HK-2 (cell line): Measurements from ENCODE around the gene IKBIP.
"Not testable (repeated sequence)": the region's sequence is repeated elsewhere in the genome, so short reads cannot be mapped to it uniquely, and the experiment has no call there.

Source experiments
- DNase-seq: peaks from one replicate; pipeline ENCODE4 v3.0.0-alpha.2; 2018; ENCODE audit not compliant: unreplicated experiment

The IKBIP gene

GRCh38 chr12:98644712-98645571 is at the start of gene IKBIP, which contains the start of gene APAF1:
Gene IKBIP, minus strand, starts transcription at chr12:98644788. Its CDS starts 87 bp downstream, at chr12:98644701.
Gene APAF1, plus strand, starts transcription at chr12:98645290. Its CDS starts 3,070 bp downstream, at chr12:98648360.
- peak; percentile 97 for DNase-seq

DNA sequence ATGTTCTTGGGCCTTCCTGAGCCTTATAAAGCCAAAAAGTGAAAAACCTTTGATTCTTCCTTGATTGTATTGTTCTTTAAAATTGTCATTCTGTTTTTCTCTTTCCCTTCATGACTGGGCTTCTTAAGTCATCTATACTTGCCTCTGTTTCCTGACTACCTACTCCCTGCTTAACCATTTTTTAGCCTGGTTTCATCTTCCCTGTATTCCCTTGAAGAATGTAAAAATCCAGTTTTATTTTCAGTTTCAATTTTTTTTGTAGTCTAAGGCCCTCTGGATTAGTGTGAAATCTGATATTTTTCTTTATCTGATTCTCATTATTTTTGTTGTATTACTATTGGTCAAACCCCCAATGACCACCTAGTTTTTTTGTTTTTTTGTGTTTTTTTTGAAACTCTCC is 46.8 kb upstream of the IKBIP start:
- DNase-seq = no peak

GRCh38 chr12:98686603-98687002 is 42.0 kb upstream of the IKBIP start:
- DNase-seq = no peak

GRCh38 chr12:98684199-98684598 is 39.6 kb upstream of the IKBIP start:
- DNase-seq = no peak

DNA sequence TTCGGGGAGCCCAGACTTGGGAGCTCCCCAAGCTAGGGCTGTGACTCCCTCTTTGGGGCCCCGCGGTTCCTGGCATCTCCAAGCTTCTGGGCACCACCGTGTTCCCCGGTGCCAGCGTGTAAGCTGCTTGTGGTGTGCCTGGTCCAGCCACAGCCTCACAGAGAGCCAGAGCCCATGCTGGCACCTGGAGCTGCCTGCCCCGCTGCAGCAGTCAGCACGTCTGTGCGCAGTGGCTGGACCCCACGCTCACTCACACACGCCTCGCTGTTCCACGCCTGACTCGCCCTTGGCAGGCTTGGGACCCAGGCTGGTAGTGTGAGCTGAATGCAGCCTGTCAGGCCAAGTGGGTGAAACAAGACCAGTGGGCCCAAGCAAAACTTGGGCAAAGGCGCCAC is 35.0 kb upstream of the IKBIP start:
- no peak for DNase-seq

GRCh38 chr12:98678946-98679610 is 34.5 kb upstream of the IKBIP start:
- no peak for DNase-seq

DNA sequence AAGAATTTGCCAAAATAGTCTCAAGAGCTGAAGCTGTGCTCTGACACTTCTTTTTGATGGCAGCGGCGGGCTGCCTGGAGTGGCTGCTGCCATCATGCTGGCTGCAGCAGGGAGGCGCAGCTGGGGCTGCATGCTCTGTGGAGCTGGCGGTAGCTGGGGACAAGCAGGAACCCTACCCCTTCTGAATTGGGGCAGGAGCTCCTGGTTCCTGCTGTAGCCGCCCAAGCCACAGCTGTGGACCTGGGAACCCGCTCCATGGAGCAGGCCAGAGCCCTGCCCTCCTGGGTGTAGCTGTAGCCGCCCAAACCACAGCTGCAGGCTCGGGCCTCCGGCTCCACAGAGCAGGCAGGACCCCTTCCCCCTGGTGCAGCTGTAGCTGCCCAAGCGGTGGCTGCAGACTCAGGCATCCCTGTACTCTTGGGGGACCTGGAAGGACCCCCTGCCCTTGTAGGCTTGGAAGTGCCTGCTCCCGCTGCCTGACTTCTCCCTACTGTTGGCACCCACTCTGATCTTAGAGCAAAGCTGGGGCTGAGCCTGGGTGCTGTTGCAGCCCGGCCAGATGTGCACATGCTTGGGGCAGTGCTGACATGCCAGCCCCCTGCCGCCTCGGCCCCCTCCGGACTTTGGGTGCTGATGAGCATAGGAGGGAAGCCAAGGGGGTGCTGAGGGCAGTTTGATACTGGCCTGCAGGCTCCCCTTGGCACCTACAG is 33.8 kb upstream of the IKBIP start:
- DNase-seq = no peak

DNA sequence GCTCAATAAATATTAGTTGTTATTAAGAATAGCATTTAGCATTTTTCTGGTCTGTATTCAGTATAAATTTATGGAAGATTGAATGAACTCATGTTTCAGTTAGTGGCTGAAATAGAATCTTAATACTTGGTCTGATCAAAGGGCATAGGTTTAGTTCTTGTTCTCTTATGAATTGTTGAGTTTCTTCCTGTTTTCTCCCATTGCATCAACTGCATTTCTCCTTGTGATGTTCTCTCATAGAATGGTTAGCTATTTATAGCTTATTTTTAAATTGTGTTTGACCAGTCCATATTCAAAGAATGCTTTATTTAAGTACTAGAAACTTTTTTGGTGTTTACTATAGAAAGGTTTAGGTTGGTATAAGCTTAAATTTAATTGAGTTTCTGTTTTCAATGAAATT is 30.3 kb upstream of the IKBIP start:
- no peak for DNase-seq

- DNase-seq = no peak
Measured at GRCh38 chr12:98671459-98671858, 26.9 kb upstream of the IKBIP start.

- no peak for DNase-seq
Measured at GRCh38 chr12:98669751-98670150, 25.2 kb upstream of the IKBIP start.

GRCh38 chr12:98660521-98660920 is 15.9 kb upstream of the IKBIP start:
- no peak for DNase-seq

DNA sequence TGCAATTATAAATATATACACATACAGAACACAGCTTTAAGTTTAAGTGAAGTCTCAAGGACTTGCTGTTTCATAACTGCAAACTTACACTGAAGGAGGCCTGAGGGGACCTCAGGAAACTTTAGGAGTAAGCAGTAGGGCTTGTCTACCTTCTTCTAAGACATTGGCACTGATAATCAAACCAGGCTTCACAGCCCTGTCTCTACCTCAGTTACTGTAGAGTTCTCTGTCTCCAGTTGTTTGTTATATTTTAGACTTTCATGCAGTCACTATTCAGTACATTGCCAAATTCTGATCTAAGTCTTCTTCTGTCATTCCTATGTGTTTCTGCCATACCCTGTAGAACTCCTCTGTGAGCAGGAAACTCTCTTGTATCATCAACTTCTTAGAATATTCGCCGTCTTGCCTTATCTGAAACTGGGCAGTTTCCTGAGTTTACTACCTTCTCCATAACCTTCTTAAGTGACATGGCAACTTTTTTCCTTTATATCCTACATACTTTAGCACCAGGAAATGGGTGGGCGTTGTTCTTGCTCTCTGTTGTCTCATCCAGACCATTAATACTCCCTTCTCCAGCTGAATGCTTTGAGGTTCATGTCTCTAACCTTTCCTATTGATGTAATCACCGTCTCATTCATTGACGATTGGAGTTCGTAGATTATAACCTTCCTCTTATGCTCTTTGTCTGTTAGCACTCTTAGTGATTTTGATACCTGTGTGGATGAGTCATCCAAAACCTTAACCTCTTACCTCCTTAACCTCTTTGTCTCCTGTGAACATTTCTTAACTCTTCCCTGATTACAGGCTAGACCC is 11.9 kb upstream of the IKBIP start:
- no peak for DNase-seq

DNA sequence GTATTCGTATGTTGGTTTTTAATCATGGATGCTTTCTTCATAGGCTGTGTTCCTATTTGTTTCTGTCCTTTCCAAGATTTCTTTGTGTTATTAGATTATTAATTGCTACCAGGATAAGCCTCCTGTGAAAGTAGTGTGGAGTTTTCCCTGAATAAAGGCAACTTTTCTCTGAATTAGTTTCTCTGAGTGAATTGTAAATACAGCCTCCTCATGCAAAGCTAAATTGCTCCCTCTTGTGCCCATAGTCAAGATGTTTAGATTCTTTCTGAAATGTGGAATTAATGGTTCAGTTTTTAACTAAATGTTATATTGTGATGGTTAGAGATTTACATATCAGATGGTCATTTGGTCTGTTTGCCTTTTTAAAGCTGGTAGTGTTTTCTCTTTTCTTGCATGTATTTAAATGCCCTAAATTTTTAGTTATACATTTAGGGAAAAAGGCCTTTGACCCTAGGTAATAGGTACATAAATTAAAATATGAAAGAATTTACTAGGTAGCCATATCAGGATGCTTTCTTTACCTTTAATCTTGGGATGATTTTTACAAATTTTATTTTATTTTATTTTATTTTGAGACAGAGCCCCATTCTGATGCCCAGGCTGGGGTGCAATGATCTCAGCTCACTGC is 9.4 kb upstream of the IKBIP start:
- no peak for DNase-seq

- no peak for DNase-seq
Measured at GRCh38 chr12:98651328-98651727, 6.7 kb upstream of the IKBIP start.

DNA sequence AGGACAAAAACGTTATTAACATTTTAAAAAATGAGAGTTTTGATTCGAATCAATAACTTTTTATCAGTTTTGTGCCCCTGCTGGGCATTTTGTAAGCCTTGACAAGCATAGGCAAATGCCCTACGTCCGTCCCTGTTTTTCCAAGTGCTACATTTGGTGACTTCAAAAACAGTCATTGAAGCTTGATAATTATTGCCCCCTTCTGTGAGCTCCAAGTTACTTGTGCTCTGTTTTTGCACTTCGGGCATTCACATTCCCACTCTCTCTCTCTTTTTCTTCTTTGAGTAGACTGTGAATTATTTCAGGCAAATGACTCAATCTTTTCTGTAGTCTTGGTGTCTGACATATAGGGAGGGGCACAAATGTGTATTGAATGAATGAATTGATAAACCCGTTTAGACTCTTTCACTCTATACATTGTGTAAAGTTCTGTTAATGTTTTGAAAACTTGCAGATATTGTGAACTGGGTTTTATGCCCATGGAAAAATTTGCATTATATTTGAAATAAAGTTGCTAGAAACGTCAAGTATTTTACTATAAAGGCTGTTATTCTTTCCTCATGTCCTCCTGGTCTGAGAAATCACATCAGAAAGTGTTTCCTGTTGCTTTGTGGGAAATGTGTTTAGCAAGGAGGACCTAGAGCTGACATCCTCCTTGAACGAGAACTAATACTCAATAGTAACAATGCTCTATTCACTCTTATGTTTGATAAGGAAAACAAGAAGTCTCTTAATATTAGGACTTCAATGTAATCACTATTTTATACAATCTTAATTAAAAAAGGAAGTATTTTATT is 1.9 kb upstream of the IKBIP start:
- DNase-seq = no peak

DNA sequence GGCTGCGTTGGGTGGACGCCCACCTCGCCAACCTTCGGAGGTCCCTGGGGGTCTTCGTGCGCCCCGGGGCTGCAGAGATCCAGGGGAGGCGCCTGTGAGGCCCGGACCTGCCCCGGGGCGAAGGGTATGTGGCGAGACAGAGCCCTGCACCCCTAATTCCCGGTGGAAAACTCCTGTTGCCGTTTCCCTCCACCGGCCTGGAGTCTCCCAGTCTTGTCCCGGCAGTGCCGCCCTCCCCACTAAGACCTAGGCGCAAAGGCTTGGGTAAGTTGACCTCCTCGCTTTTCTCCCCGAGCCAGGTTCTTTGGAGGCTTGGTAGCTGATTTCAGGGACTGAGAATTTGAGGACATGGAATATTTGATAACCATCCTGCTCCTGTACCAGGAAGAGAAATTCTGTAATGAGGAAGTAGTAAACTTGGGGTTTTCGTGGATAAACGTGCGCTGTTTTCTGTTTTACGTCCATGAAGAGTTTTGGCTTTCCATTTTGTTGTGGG is 1.0 kb upstream of the IKBIP start:
- peak; percentile 29 for DNase-seq

DNA sequence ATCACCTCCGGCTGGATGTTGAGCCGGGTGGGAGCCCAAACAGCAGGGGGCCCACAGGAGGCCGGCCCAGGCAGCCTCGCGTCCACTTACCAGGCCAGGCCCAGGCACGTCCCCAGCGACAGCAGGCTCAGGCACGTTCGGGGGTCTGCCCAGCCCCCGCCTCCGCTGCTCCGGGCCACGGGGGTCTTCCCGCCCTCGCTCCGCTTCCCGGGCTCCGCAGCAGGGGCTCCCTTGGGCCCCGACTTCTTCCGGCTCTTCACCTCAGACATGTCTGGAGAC is 216 bp downstream of the IKBIP start:
- DNase-seq = no peak

GRCh38 chr12:98642801-98643200 is 1.8 kb downstream of the IKBIP start:
- not testable (repeated sequence) for DNase-seq

- DNase-seq = no peak
Measured at GRCh38 chr12:98639491-98639890, 5.1 kb downstream of the IKBIP start.

DNA sequence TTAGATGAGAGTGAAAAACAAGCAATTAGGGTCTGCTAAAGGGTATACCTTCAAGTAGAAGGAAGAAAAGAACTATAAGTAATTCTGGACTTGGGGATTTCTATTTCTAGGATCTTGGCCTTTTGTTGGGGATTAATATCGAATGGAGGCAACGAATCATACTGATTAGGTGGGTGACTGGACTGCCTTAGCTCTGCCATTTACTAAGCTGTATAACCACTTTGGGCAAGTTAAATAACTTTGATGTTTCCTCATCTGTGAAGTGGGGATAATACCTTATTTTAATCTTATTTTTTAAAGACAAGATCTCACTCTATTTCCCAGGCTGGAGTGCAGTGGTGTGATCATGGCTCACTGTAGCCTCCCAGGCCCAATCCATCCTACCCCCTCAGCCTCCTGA is 6.6 kb downstream of the IKBIP start:
- DNase-seq = no peak
